ENCODE measurements around the gene CTSK.
"Not testable (repeated sequence)": the region's sequence is repeated elsewhere in the genome, so short reads cannot be mapped to it uniquely, and the experiment has no call there.

CTSK gene

DNA sequence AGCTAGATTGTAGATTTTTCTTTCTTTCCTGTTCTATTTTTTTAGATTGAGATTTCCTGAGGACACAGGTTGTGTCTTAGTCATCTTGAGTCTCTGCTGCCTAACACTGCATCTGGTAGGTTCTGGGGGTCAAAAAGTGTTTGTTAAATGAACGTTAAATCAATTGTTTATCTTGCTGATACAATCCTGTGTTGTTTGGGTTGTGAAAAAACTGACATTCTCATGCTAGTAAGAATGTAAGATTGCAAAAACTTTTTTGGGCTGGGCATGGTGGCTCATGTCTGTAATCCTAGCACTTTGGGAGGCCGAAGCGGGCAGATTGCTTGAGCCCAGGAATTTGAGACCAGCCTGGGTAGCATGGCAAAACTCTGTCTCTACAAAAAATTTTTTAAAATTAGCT lies 3.4 kb downstream of the CTSK start:
- no peak for DNase-seq

DNA sequence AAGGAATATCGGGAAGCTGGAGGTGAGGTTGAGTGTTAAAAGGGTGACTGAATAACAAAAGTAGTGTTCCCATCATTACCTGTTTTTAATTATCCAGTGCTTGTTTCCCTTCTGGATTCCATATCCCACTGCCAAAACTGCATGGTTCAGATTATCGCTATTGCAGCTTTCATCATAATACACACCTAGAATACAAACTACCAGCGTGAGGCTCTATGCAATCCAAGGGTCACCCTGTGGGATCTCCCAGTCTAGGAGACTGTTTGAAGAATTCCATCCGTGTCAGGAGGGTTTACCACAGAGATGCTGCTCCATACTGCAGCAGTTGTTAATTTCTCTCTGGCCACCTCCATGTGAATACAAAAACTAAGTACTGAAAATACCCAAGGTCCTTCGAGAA lies 9.0 kb downstream of the CTSK start:
- DNase-seq: no peak

DNA sequence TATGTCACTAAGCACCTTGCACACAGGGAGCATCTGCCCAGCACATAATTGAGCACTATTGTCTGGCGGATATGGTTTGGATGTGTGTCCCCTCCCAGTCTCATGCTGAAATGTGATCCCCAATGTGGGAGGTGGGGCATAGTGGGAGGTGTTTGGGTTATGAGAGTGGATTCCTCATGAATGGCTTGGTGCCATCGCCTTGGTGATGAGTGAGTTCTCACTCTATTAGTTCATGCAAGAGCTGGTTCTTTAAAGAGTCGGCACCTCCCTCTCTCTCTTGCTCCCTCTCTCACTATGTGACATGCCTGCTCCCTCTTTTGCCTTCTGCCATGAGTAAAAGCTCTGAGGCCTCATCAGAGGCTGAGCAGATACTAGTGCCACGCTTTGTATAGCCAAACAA lies 9.5 kb downstream of the CTSK start:
- no peak for DNase-seq

DNA sequence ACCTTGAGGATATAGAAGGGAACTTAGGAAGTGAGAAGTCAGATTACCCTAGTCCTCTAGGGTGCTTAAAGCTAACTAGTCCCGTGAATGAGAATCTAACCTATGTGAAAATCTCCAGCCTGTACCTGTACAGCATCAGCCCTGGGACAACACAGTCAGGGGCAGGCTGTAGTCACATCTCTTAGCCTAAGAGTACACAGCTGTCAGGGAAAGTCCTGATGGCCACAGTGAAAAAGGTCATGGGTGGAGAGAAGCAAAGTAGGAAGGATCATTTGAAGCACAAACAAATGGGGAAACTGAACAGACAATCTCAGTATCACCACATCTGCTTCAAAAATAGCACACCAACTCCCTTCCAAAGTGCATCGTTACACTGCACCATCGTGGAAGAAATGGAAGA lies 11.7 kb downstream of the CTSK start:
- no peak for DNase-seq

DNA sequence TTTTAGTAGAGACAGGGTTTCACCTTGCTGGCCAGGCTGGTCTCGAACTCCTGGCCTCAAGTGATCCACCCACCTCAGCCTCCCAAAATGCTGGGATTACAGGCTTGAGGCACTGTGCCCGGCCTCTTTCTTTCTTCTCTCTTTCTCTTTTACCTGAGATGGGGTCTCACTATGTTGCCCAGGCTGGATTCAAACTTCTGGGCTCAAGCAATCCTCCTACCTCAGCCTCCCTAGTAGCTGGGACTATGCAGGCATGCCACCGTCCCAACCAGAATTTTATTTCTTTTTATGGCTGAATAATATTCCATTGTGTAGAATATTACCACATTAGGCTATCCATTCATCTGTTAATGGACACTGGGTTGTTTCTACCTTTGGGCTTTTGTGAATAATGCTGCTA lies 14.3 kb downstream of the CTSK start:
- DNase-seq: not testable (repeated sequence)

DNA sequence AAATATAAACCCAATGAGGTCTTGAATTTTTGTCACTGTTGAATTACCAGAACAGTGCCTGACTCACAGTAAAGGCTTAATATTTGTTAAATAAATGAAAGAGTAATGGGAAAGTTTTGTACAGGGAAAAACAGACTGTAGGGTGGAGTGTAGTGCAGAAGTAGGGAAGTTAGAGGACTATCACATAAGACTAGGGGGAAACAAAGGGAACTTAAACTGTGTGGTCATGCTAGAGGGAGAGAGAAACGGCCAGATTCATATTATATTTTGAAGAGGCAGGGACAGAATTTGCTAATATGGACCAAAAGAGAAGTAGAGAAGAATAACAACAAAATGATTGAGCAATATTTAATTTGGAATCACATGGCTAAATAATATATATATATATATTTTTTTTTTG lies 14.8 kb downstream of the CTSK start:
- DNase-seq: no peak

DNA sequence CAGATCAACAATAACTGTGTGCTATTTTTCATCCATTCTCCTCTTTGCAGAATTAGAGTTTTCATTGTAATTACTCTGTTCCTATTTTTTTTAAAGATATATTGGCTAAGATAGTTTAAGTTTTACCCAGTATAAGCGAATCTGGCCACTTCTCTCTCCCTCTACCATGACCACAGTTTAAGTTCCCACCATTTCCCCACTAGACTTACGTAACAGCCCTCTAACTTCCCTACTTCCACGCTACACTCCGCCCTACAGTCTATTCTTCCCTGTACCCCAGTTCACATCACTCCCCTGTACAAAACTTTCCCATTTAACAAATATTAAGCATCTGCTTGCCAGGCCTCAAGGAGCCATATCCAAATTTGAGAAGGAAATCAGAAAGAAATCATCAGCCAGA lies 16.5 kb downstream of the CTSK start:
- no peak for DNase-seq

DNA sequence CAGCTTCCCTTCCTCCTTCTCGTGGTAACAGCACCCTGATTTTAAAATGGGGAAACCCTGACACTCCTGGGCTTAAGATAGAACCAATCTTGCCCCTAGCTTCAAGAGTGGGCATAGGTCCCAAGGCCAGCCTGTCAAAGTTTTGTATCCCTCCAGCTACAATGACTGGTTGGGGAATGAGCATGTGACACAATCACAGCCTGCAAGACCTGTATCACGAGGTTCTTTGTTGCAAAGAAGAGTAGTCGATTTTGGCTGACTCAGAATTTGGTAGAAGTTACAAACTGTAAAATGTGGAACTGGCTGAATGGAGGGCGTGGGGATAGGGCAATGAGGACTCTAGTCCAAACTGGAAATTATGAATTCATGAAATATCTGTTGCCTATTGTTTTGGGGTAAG lies 18.7 kb downstream of the CTSK start:
- no peak for DNase-seq

DNA sequence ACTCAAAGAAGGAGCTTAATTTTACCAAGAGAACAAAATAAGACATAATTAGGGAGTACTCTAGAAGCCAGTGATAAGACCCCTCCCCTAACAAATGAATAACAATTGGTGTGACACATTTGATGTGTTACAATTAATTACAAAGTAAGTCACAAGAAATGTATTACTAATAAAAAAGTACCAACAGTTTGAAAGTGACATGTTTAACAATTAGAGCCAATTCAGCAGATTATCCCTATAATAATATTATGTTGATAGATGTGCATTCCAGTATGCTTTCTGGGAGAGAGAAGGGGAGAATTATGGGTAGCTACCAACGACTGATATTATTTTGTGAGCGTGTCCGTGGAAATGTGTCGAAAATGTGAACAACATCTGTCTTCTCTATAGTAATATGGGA lies 19.1 kb downstream of the CTSK start:
- no peak for DNase-seq

DNA sequence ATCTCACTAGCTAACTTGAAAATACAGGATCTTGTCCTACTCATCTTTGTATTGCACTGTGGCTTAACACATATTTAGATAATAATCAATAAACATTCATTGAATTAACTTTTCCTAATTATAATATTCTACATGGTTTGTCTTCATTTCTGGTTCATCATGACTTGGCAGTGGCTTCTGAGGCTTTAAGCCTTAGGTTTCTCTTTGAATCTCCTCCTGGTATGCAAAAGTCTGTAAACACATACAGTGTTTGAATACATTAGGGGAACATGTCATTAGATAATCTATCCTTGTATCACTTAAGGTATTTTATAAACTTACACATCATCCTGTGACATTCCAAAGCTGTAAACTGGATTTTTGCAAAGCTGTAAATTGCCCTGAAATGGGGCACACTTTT lies 20.6 kb downstream of the CTSK start:
- no peak for DNase-seq

DNA sequence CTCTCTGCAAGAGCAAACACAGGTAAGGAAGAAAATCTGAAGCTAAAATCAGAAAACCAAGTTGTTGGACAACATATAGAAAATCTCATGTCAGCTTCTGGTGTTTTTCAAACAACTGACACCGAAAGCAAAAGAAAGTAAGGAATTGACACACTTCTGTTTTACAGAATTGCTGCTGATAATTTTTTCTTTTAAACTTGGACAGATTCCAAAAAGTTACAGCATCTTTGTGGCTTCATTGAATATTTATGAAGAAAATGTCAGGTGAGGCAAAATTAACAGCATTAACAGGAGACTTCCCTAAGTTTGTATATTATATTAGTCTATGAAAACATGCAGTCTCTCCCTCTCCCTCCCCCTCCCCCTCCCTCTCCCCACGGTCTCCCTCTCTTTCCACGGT lies 27.6 kb downstream of the CTSK start:
- no peak for DNase-seq

DNA sequence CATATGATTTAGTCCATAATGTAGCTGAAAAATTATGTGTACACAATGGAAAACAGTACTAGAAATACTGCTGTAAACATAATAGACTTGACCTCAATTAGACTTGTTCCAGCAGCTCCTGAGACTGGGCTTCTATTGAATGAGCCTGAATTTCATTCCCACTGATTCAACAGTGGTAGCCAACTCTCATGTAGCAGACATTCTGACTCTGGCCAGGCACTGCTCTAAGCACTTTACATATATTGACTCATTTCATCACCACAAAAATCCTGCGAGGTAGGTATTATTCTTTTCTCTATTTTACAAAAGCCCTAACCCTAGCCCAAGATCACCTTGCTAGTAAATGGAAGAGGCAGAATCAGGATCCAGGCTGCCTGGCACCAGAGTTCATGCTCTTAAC lies 29.7 kb downstream of the CTSK start:
- DNase-seq: peak; percentile 33

DNA sequence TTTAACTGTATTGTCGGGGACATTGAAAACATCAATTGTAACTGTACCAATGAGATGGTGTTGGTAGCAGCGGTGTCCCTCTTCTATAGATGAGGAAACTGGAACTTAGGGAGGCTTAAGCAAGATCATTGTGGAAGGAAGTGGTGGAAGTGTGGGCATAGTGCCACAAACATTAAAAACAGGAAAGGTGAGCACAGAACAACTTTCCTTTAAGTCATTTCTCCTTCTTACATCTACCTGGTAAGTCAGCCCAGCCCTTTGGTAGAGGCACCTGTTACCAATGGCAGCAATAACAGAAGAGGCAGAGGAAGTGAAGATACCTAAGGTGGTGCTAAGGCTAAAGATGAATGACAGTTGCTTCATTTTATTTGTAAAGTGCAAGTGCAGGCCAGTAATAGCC lies 30.5 kb downstream of the CTSK start:
- peak; percentile 16 for DNase-seq

DNA sequence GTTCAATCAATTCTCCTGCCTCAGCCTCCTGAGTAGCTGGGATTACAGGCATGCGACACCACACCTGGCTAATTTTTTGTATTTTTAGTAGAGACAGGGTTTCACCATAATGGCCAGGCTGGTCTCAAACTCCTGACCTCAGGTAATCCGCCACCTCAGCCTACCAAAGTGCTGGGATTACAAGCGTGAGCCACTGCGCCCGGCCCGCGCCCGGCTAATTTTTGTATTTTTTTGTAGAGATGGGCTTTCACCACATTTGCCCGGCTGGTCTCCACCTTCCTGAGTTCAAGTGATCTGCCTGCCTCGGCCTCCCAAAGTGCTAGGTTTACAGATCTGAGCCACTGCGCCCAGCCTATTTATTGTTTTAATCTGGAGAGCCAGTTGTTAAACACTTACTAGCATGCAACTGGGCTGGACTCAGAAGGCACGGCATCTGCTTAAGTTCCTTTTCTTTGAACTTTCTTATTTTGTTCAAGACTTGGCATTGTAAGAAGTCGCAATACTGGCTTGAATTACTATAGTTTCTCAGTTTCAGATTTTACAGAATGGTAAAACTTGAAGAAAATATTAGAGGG lies 32.0 kb downstream of the CTSK start:
- DNase-seq: not testable (repeated sequence)

DNA sequence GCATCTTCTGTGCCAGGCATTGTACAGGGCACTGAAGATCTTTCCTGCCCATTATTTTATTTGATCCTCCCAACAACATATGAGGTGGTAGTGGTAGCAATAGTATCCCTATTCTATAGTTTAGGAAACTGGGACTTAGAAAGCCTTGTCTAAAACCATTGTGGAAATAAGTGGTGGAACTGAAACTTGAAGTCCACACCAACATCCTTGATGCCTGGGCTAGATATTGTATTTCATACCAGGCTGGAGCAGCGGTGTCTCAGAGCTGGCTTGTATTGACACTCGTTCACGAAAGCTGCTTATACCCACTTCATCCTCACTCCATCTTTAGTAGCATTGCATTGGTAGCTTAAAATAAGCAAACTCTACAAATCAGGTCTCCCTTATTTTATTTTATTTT lies 32.8 kb downstream of the CTSK start:
- DNase-seq: no peak

DNA sequence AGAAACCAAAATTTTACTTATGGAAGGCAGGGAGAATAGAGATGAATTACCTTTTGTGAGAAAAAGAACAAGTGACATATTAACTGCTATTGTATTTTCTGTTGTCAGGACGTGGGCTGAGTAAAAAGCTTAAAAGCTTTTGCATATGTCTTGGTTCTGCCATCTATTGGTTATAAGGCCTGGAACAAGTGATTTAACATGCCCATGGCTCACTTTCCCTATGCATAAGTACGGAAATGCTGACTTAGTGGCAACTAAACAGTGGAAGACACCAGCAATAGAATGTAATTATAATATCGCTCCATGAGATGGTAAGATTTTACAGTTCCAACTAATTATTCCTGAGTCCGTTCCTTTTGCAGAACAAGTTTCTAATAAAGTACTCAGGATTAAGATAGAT lies 35.7 kb downstream of the CTSK start:
- no peak for DNase-seq

DNA sequence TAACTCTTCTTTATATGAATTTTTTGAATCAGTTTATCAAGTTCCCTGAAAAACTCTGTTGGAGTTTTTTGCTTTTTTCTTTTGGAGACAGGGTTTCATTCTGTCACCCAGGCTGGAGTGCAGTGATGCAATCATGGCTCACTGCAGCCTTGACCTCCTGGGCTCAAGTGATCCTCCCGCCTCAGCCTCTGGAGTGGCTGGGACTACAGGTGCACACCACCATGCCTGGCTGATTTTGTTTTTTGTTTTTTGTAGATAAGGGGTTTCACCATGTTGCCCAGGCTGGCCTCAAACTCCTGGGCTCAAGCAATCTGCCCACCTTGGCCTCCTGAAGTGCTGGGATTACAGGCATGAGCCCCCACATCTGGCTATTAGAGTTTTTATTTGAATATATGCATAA lies 40.4 kb downstream of the CTSK start:
- not testable (repeated sequence) for DNase-seq

DNA sequence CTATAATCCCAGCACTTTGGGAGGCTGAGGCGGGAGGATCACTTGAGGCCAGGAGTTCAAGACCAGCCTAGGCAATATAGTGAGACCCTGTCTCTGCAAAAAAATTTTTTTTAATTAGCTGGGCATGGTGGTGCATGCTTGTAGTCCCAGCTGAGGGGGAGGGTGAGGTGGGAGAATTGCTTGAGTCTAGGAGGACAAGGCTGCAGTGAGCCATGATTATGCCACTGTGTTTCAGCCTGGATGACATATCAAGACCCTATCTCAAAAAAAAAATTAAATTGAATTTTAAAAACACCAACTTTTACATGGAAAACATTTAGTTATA lies 42.1 kb downstream of the CTSK start:
- DNase-seq: not testable (repeated sequence)

DNA sequence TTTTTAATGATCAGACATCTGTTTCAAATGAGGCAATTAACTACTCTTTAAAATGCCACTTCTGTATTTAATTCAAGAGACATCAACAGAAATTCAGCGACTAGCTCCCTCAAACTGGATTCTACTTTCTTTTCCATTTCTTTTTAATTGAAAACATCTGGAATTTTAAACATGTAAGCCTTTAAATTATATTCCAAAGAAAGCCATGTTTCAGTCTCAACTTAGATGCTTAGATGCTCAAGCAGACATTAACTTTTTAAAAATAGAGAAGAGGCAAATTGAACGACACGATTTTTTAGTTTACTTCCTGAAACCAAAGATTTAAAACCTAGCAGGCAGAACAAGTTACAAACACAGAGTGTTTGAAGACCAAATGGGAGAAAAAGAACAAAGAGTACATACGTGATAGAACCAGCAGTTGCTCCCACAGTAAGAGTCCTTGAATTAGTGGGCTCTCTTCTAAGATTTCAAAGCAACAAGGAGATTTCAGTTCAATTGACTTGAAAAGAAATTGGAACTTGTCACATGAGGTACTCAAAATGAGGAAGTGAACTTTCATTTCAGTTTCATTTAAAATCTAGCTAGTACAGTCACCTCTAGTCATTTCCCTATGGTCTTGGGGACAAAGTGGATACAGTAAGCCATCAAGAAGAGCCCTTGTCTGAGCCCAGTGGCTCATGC lies 42.6 kb downstream of the CTSK start, which contains the start of gene CTSS:
Gene CTSS (minus strand): TSS at position 483 of the 681 bp plus-strand sequence. CDS start 1,015 bp downstream, outside the sequence.
- DNase-seq: peak; percentile 70

DNA sequence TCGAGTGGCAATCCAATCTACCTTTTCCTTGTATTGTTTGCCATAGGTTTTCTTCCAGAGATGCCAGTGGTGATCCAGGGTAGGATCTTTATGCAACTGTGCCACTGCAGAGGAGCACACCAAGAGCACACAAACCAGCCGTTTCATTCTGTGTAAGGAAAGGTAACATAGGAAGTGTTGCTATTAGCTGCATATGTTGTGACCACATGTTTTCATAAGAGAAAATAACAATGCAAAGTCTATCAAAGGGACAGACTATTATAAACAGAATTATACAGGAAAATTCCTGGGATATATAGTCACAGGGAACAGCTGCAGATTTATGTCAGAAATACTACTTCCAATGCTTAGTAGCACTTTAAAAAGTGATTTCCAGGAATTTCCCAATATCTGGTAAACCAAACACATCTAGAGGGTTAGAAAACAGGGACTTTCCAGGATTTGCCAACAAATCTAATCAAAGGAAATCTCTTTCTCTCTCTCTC lies 43.4 kb downstream of the CTSK start:
- DNase-seq: peak; percentile 49

DNA sequence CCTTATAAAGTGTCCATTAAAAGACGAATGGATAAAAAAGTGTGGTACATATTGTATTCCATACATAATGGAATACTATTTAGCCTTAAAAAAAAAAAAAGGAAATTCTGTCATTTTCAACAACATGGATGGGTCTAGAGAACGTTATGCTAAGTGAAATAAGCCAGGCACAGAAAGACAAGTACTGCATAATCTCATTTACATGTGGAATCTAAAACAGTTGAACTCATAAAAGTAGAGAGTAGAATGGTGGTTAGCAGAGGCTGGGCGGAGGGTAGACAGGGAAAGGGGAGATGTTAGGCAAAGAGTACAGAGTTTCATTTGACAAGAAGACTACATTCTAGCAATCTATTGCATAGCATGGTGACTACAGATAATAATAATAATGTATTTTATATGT lies 45.0 kb downstream of the CTSK start:
- no peak for DNase-seq

DNA sequence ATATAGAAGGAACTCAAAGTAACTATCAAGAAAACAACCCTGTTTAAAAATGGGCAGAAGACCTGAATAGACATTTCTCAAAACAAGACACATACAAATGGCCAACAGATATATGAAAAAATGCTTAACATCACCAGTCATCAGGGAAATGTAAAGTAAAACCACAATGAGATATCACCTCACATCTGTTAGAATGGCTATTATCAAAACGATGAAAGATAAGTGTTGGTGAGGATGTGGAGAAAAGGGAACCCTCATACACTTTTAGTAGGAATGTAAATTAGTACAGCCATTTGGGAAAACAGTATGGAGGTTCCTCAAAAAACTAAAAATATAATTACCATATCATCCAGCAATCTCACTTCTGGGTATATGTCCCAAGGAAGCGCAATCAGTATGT lies 45.5 kb downstream of the CTSK start:
- DNase-seq: no peak

DNA sequence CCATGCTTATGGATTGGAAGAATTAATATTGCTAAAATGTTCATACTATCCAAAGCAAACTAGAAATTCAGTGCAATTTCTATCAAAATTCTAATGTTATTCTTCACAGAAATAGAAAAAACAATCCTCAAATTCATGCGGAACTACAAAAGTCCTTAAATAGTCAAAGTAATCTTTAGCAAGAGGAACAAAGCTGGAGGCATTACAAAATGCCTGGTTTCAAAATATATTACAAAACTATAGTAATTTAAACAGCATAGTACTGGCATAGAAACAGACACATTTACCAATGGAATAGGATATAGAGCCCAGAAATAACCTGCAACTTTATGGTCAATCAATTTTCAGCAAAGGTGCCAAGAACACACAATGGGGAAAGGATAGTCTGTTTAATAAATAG lies 46.3 kb downstream of the CTSK start:
- no peak for DNase-seq

DNA sequence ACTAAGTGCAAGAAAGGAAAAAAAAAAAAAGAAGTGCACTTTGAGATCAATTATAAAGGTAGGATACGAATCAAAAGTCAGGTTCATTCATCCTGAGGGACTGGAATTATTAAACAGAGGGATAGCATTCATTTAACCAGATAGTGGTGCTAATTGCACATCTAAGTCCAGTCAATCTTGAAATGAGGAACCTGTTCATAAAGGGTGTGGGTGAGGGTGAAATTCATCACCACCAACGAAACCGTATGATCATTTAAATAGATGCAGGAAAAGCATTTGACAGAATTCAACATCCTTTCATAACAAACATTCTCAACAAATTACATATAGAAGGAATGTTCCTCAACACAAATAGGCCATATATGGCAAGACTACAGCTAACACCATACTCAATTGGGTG lies 48.0 kb downstream of the CTSK start:
- DNase-seq: no peak

DNA sequence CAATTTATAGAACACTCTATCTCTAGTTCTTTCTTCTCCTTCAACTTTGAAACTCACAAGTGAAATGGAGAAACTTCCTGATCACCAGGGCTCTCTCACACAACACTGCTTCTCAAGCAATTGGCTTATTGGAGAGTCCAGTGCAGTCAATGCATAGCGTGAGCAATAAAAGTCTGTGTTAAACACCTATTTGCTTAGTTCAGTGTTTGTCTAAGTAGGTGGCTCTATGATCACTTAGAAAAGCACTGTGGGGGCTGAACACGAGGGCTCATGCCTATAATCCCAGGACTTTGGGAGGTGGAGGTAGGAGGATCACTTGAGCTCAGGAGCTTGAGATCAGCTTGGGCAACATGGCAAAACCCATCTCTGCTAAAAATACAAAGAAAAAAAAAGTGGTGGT lies 54.6 kb downstream of the CTSK start:
- DNase-seq: no peak

Data from activated CD4-positive, alpha-beta T cell treated with anti-CD3 and anti-CD28 coated beads, Interleukin-10, Interleukin-2, amounts not matched to agents 100 ng/mL and 50 ng/mL, durations not matched to agents 16 hours and 8 hours (primary cell).